ENCODE data around the gene IRAG1.
"Not testable (repeated sequence)": the region's sequence is repeated elsewhere in the genome, so short reads cannot be mapped to it uniquely, and the experiment has no call there.

Gene IRAG1

DNA sequence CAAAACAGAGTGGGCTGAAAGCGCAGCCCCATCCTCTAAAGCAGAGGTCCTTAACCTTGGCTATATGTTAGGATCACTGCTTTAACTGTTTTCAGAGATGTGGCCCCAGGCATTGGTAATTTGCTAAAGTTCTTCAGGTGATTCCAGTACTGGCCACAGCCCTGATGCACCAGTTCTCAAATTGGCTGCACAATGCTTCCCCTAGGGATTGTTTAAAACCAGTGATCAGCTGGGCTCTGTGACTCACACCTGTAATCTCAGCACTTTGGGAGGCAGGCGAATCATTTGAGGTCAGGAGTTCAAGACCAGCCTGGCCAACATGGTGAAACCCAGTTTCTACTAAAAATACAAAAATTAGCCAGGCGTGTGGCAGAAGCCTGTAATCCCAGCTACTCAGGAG, 8.4 kb upstream of the IRAG1 start:
- no peak for DNase-seq (ENCODE audit: low read depth)

GRCh38 chr11:10699072-10699471, 5.5 kb upstream of the IRAG1 start:
- no peak for DNase-seq (ENCODE audit: low read depth)

DNA sequence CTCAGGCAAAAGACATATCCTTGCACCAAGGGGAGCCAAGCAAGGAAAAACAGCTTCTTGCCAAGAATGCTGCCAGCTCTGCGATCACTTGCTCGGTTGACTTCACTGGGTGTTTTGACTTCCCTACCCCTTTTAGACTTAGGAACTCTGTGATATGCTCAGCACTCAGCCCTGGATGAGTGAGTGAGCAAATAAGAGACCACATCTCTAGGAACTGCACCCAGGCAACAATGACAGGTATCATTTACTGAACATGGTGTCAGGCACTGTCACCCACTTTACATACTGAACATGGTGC, 3.7 kb upstream of the IRAG1 start:
- no peak for DNase-seq (ENCODE audit: low read depth)

DNA sequence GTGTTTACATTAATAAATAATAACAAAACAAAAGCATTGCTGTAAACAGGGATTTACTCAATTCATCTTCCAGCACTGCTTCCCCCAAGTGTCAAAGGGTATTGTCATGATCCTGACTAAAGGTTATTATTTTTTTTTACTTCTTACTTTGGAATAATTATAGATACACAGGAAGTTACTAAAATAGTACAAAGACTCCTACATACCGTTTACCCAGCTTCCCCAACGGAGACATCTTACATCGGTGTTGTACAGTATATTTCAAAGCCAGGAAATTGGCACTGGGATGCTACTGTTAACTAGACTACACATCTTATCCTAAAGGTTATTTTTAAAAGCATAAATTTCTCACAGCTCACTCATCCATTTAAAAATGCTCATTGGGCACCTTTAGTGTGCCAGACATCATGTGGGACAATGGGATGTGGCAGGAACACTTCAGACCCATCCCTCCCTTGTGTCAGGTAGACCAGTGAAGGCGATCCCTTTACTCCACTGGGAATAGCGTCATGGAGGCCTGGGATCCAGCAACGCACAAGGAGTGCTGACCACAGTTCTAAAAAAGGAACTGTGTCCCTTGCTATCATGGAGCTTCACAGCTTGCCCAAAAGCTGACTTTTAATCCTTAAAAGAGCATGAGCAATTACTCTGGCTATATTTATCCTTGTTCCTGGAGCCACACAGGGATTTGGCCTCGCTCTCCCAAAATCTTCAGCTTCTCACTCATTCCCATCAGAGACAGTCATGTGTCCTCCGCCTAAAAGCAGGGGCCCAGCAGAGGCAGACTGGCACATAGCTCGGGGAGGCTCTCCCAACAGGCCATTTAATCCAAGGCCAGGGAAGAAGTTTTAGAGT, 3.1 kb upstream of the IRAG1 start:
- DNase-seq (ENCODE audit: low read depth) = no peak

- DNase-seq (ENCODE audit: low read depth) = no peak
These were observed 2.3 kb upstream of the IRAG1 start for GRCh38 chr11:10695833-10696232.

DNA sequence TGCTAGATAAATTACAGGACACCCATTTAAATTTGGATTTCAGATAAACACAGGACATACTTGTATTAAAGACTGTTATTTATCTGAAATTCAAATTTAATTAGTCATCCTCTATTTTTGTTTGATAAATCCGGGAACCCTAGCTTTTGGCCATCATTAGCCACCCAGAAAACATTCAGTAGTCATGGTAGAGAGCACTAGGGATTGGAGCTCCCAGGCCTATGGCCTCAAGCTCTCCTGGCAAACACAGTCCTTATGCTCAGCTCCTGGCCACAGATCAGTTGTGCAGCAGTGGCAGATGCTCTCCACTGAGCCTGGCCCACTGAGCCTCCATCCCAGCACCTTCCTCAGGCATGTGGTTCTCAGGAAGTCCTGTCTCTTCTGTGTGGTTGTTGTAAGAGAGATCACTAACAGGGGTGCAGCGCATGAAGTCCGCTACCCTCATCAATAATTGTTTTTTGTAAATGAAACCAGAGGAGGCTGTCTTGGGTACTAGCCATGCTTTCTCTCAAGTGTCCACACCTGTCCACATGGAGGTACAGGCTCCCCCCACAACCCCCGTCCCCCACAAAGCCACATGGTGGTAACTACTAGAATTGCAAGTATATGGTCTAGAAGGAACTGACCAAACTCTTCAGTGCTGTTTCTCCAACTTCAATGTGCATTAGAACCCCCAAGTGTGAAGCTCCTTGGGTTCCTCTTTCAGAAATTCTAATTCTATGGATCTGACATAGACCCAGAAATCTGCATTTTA, 1.1 kb upstream of the IRAG1 start:
- DNase-seq (ENCODE audit: low read depth) = no peak

- DNase-seq (ENCODE audit: low read depth) = no peak
These were observed 932 bp downstream of the IRAG1 start for GRCh38 chr11:10692531-10693115.

GRCh38 chr11:10688401-10688800, 5.2 kb downstream of the IRAG1 start:
- no peak for DNase-seq (ENCODE audit: low read depth)

DNA sequence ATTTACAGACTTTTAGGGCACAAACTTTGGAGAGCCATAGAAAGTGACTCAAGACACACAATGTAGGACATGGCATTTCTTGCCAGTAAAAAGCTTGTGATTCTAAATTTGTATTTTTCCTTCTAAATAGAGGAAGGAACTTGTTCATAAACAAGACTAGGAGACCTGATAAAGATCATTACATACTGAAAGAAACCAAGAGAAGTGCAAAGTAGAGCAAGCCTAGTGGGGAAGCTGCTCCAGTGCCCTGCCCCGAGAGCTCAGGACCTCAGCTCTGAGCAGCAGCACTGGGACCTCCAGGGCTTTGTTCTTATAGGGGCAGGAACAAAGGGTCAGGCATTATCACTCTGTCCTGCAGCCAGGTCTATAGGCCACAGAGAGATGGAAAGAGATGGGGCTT, 7.2 kb downstream of the IRAG1 start:
- no peak for DNase-seq (ENCODE audit: low read depth)

GRCh38 chr11:10683429-10683828, 10.1 kb downstream of the IRAG1 start:
- no peak for DNase-seq (ENCODE audit: low read depth)

GRCh38 chr11:10680956-10681487, 12.5 kb downstream of the IRAG1 start:
- no peak for DNase-seq (ENCODE audit: low read depth)

DNA sequence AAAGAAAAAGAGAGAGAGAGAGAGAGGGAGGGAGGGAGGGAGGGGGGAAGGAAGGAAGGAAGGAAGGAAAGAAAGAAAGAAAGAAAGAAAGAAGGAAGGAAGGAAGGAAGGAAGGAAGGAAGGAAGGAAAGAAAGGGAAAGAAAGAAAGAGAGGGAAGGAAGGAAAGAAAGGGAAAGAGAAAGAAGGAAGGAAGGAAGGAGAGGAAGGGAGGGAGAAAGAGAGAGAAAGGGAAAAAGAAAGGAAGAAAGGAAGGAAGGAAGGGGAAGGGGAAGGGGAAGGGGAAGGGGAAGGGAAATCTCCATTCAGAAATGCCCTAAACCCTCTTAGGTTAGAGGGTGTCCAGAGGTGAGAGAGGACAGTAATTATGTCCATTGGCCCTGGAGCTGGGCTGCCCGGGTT, 13.3 kb downstream of the IRAG1 start:
- DNase-seq (ENCODE audit: low read depth) = not testable (repeated sequence)

DNA sequence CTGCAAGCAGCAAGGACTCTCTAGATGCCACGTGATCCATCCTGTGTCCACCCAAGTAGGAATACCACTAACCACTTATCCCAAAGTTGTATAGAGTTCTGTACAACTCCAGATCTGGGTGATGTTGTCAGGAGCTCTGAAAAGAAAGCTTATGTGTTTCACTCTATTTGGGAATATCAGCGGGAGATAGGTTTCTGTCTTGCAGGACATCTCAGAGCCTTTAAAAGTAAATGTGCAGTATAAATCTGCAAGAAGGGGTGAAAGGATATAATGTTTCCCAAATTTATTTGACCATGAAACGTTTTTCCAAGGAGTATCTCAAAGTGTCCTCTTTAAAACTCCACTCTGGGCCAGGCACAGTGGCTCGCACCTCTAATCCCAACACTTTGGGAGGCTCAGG, 13.9 kb downstream of the IRAG1 start:
- DNase-seq (ENCODE audit: low read depth) = no peak

DNA sequence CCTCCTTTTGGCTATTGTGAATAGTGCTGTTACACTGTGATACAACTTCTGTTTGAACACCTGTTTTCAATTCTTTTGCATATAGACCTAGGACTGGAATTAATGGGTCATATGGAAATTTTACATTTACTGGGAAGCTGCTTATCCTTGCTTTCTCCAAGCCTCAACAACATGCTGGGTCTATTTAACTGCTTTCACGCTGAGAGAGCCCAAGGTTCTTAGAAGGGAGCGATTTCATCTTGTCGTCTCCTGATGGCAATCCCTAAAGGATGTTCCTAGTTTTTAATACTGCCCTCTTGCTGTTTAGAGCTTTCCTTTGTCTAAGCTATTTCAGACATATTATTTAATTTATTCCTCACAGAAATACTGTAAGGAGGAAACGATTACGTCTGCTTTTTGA, 15.5 kb downstream of the IRAG1 start:
- no peak for DNase-seq (ENCODE audit: low read depth)

- no peak for DNase-seq (ENCODE audit: low read depth)
These were observed 16.6 kb downstream of the IRAG1 start for GRCh38 chr11:10676919-10677318.

DNA sequence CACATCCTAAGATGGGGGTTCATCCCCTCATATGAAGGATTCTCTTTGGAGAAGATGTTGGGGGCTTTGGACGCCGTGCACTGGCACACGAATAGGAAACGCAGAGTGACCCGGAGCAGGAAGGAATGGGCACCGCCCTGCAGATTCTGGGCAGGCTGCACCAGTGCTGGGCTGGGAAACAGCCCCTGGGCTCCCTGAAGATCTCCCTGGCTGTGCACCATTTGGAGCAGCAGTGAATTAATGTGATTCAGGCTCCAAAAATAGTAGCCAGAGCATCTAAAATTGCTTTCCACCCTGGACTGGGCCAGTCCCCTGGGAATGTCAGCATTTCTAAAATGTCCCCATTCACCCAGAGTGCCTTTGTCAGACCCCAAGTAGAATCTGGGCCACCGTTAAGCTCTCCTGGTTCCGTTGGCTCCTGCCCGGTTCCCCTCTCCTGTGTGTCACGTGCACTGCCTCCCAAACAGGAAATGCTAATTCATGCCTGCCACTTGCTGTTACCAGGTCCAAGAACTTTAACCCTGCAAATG, 18.6 kb downstream of the IRAG1 start:
- DNase-seq (ENCODE audit: low read depth) = no peak

DNA sequence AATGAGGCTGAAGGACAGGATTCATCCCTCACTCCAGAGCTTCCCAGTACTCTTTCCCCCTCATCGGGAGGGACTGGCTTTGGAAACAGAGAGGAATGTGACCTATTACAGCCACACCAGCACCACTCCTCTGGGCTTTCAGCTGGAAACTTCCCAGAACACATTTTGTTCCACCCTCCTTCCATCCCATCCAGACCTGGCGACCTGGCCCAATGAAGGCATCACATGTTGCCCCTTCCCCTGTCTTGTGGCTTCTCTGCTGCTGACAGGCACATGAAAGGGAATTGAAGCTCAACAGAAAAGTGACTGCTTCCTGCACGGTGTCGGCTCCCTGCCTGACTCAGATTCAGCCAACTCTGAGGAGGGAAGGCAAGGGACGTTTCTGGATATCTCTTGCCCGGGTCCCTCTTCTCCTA, 19.1 kb downstream of the IRAG1 start:
- no peak for DNase-seq (ENCODE audit: low read depth)

GRCh38 chr11:10673501-10674062, 20.0 kb downstream of the IRAG1 start:
- no peak for DNase-seq (ENCODE audit: low read depth)

DNA sequence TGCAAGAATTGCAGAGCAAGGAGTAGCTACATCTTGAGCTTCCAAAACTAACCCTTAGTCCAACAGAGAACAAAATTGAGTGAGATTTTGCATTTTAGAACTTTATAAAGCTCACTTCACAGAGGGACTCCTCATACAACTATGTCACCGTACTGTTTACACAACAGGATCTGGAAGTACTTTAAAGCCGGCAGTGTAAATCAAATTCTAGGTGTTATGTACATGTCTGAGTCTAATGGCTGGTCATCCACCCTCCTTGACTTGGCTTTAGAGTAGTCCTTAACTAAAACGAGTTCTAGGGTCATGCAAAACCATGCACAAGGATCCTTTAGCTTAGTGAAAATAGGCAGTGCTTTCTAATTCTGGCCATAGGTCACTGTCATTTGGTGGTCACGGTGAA, 23.5 kb downstream of the IRAG1 start:
- no peak for DNase-seq (ENCODE audit: low read depth)

DNA sequence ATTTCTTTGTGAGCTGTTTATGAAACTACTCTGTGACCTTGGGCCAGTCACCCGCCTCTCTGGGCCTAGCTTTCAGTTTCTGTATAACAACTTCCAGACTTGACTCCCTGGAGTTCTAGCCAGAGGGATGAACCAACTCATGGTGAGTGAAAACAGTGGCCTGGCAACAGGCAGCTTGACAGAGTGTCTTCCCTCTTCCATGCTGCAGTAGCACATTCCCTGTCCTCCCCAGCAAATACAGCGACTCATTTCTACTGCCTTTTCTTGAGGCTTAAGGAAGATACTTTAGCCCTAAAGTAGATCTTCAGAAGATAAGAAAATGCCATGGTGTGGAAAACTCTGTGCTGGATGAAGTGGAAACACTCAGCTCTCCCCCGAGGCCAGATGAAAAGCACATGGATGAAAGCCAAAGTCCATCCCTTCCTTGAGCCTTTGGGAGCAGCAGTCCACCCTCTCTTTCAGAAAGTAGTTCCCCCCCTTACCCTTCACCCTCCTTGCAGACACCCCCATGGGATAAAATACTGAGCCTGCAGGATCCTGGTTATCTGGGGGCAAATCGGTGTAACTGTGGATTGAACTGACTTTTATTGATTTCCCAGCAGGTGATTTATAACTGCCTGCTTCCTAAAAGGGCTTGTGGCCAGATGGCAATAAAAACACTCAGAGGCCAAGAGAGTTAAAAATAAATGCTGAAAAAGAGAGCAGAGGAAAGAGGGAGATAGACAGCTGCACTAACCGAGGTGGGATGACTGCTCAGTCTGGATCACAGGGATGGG, 24.1 kb downstream of the IRAG1 start:
- DNase-seq (ENCODE audit: low read depth) = no peak

GRCh38 chr11:10667521-10667885, 26.1 kb downstream of the IRAG1 start:
- no peak for DNase-seq (ENCODE audit: low read depth)

Data from activated gamma-delta T cell treated with anti-CD3 and anti-CD28 coated beads, Interleukin-2, amount 50 U/mL, for 16 hours (primary cell).